Spleen (tissue), 7 donors: Measurements from ENCODE around the gene NBDY.

ENCODE experiments used
- CTCF ChIP-seq, 11 experiments: fragments of 200-600 bp in 7 of 11; fragments of 450-650 bp in 4 of 11; sonication (generic) in 4 of 11; IDR thresholded peaks in 8 of 11; conservative IDR thresholded peaks in 3 of 11; 1 replicate in 7 of 11; 2 replicates in 4 of 11; pipeline versions ENCODE4 v1.4.0 to v1.8.0; 2016 to 2021; ENCODE audit warnings: antibody characterized with exemption in 11 of 11, inconsistent platforms in 4 of 11, mild to moderate bottlenecking in 1 of 11
- POLR2A ChIP-seq, 3 donors: fragments of 450-650 bp; IDR thresholded peaks; one replicate each; pipeline ENCODE4 v1.5.1; 2017; ENCODE audit warnings: antibody characterized with exemption in 3 of 3, mild to moderate bottlenecking in 1 of 3
- donor health status: DM: no; HTN: no; CAD: no; lungs with moderate emphysema.
- donor health status: DM: no; HTN: no; CAD: no.
- donor health status: DM: no; HTN: no; CAD: no.

GRCh38 chrX:56729152-56729850 lies at the start of gene NBDY:
- TF ChIP-seq POLR2A (IDR thresholded peaks at IDR 0.05) (no peak), CTCF (IDR thresholded peaks at IDR 0.05 in 8 of 11, conservative IDR thresholded peaks at IDR 0.05 in 3 of 11) (no peak)
